Gastroesophageal sphincter (tissue), 2 donors: ENCODE results near the gene C1GALT1C1.
A peak's percentile ranks its signal among the peaks of the same experiment; 100 is the strongest.

ENCODE experiments used
- EP300 ChIP-seq: sonication (generic); formaldehyde crosslinking; IDR thresholded peaks from one replicate; pipeline ENCODE4 v1.6.1; 2017; ENCODE audit warnings: antibody characterized with exemption, mild to moderate bottlenecking
- POLR2A ChIP-seq, 2 donors: fragments of 450-650 bp; IDR thresholded peaks; one replicate each; pipeline ENCODE4 v1.6.1; 2017; ENCODE audit warnings: antibody characterized with exemption in 2 of 2, mild to moderate bottlenecking in 2 of 2, moderate library complexity in 1 of 2

- TF ChIP-seq EP300 (no peak), POLR2A (IDR thresholded peaks at IDR 0.05) (peak; percentile 32 to 34)
Observed at GRCh38 chrX:120629667-120630537, at the start of gene C1GALT1C1.
